T-helper 1 cell (primary cell): ENCODE measurements around the gene TCEAL4.
"Not testable (repeated sequence)": the region's sequence is repeated elsewhere in the genome, so short reads cannot be mapped to it uniquely, and the experiment has no call there.

Experiments used
- DNase-seq, 5 donors: peaks; one replicate each; pipeline ENCODE4 v3.0.0-alpha.2; 2012 to 2020

Gene TCEAL4

GRCh38 chrX:103595202-103595601 is 9.9 kb downstream of the TCEAL4 start:
- DNase-seq: not testable (repeated sequence)

GRCh38 chrX:103607364-103608305 is 22.3 kb downstream of the TCEAL4 start, which contains the start of gene TCEAL3:
Gene TCEAL3, plus strand, starts transcription at chrX:103607963. Its CDS starts 1,102 bp downstream, at chrX:103609065.
- peak in 2 of 5 donors; percentile 38 to 41 for DNase-seq

GRCh38 chrX:103608306-103608963 is 23.1 kb downstream of the TCEAL4 start:
- DNase-seq: no peak

- no peak for DNase-seq
These were observed 25.0 kb downstream of the TCEAL4 start for GRCh38 chrX:103610282-103610681.

- no peak for DNase-seq
These were observed 28.1 kb downstream of the TCEAL4 start for GRCh38 chrX:103613362-103613890.

GRCh38 chrX:103614999-103615398 is 29.7 kb downstream of the TCEAL4 start:
- no peak for DNase-seq

- DNase-seq: no peak
These were observed 30.6 kb downstream of the TCEAL4 start for GRCh38 chrX:103615781-103616371.

GRCh38 chrX:103616676-103617186 is 31.4 kb downstream of the TCEAL4 start:
- DNase-seq: no peak

- DNase-seq: no peak
These were observed 38.8 kb downstream of the TCEAL4 start for GRCh38 chrX:103624111-103624510.

GRCh38 chrX:103626855-103627254 is 41.5 kb downstream of the TCEAL4 start:
- no peak for DNase-seq

- DNase-seq: peak in 4 of 5 donors; percentile 11 to 30 (median 12)
These were observed 43.3 kb downstream of the TCEAL4 start, which contains the start of gene TCEAL1 for GRCh38 chrX:103628386-103629317. Gene TCEAL1, plus strand, starts transcription at chrX:103628975. Its CDS starts 942 bp downstream, at chrX:103629917.

GRCh38 chrX:103629318-103630170 is 44.2 kb downstream of the TCEAL4 start:
- DNase-seq: peak in 2 of 5 donors; percentile 5 to 10

- no peak for DNase-seq
These were observed 44.8 kb downstream of the TCEAL4 start for GRCh38 chrX:103630171-103630511.

- DNase-seq: no peak
These were observed 45.8 kb downstream of the TCEAL4 start for GRCh38 chrX:103631145-103631544.

- no peak for DNase-seq
These were observed 50.1 kb downstream of the TCEAL4 start for GRCh38 chrX:103635436-103635835.
